Peyer's patch (tissue), 4 donors: ENCODE results near the gene LMO7.

Source experiments
- CTCF ChIP-seq, 6 experiments: fragments of 450-650 bp in 4 of 6; fragments of 200-600 bp in 2 of 6; sonication (generic) in 1 of 6; IDR thresholded peaks; one replicate each; pipeline ENCODE4 v1.5.1; 2017 to 2019; ENCODE audit warnings: antibody characterized with exemption in 6 of 6, mild to moderate bottlenecking in 3 of 6, moderate library complexity in 1 of 6
- POLR2A ChIP-seq, 2 donors: fragments of 450-650 bp; IDR thresholded peaks; one replicate each; pipeline ENCODE4 v1.5.1; 2017; ENCODE audit warnings: antibody characterized with exemption in 2 of 2, mild to moderate bottlenecking in 2 of 2, moderate library complexity in 2 of 2

- TF ChIP-seq CTCF (IDR thresholded peaks at IDR 0.05) = no peak
- TF ChIP-seq POLR2A (IDR thresholded peaks at IDR 0.05) = no peak
Measured at GRCh38 chr13:75850916-75851315, 214.8 kb downstream of the LMO7 start.
